RCC 7860 (cell line): Measurements from ENCODE around the gene ARF1.

ENCODE experiments used
- DNase-seq: peaks from one replicate; pipeline ENCODE4 v3.0.0-alpha.2; 2015; ENCODE audit warnings: low spot score
- FAIRE-seq: peaks from 2 replicates; lab custom pipeline; 2012; peaks lifted over from hg19 to GRCh38; lab: Jason Lieb, UNC

The ARF1 gene

DNA sequence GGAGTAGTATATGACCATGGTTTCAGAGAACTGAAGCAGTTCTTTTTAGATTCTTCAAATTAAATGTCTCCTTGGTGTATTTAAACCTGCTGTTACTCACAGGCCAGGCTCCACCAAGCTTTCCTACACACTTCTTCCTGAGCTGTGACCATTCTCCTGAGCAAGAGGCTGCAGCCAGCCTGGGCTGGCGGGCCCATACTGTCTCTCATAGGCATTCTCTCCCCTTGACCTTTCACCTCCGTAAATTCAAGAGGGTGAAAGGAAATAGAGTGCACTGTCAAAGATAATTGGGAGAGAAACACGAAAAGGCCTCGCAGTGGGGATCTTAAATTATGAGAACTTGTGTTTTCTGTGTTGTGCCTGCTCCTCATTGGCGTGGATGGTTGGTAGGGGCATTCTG is 2.3 kb downstream of the ARF1 start:
- FAIRE-seq: no peak
- no peak for DNase-seq

DNA sequence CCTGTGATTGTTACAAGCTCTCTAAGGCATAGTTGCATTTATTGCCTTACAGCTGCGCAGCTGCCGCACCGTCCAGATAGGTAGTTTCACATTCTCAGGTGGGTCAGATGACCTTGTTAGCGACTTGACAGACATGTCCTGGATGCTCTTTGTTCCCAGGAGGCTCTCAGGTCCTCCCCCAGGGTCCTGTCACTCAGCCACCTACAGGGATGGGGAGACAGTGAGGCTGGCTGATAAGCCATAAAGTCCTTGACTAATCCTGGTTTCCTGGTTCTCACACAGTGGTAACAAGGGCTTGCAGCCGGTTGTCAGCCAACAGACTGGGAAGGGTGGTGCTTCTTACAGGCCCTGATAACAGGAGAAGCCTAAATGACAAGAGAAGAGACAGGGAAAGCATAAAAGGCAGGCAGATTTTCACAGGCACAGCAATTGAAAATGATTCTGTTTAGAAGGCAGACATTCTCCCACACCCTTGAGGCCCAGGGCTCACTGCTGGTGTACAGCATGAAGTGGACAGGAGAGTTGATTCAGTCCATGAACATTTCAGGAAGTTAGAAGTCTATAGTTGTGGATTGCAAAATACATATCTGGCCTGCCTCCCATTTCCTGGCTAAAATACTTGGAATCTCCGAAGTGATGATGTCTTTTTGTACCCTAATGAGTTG is 2.9 kb downstream of the ARF1 start:
- FAIRE-seq: no peak
- peak; percentile 54 for DNase-seq

DNA sequence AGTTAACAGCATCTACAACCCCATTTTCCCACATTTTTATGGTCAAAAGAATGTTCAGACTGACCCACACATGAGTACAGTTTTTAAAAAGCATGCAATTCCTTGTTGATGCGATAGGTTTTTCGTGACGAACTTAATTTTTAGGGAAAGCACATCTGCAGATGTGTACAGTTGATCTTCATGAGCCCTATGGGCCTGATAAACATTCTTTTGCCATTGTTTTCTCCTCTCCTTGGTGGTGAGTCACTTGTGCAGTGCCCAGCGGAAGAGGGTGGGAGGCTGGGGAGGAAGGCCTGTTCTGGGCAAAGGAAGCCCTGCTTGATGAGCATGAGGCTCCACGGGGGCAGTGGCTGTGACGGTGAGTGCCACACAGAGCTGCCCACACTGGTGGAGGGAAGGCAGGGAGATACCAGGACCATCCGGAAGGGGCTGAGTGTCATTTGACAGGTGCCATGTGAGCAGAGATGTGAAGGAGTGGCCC is 5.3 kb downstream of the ARF1 start:
- peak; percentile 78 for DNase-seq
- peak; percentile 80 for FAIRE-seq

DNA sequence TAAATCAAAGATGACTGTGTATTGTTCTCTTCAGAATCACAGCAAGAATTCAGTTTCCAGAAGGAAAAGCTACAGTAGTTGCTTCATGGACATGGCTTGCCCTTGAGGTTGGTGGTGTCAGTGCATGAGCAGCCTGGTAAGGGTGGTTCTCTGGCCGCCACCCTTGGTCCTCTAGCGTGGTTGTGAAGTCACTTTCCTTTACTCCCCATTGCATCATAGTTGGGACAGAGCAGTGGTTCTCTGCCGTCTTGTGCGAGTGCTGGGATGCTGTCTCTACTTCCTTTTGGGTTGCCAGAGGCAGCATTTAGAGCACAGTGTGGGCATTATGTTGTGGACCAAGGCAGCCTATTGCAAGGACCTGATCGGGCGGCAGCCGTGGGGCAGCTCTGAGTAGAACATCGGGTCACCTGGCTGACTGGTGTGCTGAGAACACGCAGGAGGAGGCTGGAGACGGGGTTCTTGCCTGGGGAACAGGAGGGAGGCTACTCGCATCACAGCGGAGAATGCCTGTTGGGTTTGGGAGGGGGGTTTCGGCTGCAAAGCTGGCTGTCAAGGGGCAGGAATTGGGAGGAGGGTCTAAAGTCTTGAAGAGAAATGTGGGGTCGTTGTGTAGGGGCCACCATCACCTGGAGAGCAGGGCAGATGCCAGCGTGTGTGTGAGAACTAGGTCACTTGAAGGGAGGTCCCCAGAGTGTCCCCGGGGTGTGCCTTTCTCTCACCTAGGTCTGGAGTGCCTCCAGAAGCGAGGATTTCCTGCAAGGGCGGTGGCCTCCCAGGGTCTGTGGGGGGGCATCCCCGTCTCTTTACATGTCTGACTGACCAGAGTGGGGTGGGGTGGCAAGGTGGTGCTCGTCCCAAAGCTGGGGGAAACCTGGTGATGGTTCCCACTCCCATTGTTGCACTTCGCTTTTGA is 6.3 kb downstream of the ARF1 start:
- FAIRE-seq: no peak
- no peak for DNase-seq

DNA sequence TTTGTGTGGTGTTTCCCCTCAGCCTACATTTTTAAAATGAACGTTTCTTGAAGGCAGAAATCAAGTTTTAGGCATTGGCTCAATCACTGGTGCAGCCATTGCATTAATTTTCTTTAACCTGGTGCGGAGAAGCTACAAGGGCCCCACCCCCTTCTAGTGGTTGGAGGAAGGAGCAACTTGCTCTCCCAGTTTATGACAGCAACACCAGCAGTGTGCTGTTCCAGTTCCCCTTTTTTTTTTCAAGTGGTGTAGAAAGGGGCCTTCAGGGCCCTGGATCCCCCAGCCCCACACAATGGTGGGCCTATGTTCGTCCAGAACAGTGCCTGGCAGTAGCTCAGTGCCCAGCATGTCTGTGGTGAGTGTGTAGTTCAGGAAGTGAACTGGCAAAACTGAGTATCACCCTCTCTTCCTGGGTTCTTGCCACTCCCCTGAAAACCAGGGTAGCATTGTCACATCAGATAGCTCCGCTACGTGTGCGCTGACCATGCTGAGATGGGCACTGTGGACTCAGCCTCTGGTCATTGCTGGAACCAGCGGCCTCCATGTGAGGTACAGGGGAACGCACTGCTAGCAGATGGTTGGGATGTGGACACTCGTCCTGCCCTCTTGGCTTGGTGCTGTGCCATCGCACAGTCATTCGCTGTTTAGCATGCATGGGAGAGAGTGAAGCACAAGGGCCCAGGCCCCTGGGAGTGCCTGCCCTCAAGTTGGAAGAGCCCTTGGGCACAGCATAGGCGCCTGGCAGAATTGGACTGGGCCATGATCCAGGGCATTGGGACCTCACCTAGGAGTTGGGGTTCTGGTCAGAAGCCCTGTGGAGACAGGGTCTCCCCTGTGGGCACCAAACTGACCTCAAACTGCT is 7.2 kb downstream of the ARF1 start:
- no peak for FAIRE-seq
- no peak for DNase-seq

DNA sequence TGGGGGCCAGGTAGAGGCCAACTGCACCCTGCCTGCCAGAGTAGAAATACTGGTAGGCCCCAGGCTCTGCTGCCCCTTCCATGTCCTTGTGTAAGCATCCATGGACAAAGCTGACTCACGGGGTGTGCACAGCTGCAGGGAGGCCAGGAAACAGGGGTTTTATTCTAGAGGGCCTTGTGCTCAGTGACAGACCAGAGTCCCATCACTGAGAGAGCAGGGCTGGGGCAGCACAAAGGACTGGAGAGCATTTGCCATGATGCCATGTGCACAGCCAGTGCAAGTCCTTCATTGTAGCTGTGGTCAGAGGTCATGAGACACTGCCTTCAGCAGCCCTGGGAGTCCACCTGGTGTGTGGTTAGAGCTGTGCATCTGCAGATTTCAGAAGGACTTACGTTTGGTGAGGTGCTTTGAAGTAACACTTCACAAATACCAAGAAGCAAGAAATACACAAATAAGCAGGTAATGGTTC is 8.1 kb downstream of the ARF1 start:
- DNase-seq (no peak), FAIRE-seq (no peak)

DNA sequence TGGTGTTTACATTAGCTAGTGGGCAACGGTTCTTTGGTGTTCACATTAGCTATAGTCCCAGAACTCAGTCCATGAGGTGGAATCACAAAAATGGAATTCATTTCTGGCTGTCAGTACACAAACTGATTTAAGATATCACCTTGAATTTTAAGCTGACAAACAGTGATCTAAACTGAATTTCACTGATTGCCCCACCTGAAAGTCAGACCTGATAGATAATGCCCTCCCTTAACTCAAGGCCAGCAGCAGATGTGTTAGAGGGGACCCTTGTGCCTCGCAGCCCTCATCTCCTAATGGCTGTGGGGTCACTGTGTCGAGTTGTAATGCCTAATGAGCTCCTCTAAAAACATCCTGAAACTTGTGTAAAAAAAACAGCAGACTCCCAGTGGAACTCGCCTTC is 8.6 kb downstream of the ARF1 start:
- DNase-seq (no peak), FAIRE-seq (no peak)

DNA sequence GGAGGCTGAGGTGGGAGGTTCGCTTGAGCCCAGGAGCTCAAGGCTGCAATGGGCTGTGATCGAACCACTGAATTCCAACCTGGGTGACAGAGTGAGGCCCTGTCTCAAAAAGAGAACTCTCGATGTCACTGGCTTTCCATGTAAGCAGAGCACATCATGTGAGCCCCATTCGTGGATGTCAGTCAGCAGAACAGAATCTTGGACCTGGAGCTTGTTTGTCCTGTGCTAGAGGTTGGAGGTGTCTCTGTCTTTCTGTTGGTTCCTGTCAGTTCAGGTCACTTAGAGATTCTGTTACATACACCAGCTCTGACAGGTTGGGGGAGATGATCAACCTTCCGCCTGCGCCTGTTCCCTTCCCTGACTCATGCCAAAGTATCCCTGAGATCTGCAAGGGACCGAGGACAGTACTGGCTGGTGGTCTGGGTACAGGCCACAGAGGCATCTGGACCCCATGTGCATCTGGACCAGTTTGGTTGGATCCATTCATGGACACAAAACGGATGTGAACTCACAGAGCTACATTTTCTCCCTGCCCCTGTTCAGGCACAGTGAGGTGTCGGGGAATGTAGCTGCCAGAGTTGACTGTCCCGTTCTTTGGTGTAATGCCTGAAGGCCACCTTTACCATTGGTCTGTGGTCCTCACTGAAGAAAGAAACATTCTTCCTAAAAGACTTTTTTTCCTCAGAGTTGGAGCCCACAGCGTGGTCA is 10.0 kb downstream of the ARF1 start:
- FAIRE-seq (no peak), DNase-seq (no peak)

DNA sequence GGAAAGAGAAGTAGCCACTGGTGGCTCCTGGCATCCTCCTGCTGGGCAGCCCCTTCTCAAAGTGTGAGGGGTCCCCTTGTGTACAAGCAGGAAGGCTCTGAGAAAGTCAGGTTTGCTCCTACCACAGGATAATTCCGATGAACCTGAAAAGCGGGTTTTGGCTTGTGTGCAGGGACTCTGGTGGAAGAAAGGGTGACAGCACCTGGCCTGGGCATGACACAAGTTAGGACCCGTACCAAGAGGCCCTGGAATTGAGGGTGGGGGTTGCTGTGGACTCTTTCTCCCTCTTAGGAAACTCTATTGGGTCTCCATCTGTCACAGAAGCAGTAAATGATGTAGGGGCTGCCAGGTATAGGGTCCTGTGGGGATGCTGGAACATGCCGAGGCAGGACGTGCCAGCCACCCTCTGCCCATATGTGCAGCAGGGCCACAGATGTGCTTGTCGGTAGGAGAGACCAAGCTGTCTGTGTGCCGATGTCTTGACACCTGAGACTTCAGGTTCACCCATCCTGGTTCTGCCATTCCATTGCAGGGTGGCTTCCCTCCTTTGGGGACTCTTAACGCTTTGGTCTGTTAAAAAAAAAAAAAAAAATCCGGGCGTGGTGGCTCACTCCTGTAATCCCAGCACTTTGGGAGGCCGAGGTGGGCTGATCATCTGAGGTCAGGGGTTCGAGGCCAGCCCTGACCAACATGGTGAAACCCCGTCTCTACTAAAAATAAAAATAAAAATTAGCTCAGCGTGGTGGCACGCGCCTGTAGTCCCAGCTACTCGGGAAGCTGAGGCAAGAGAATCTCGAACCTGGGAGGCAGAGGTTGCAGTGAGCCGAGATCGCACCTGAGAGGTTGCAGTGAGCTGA is 10.8 kb downstream of the ARF1 start:
- FAIRE-seq (no peak), DNase-seq (no peak)

DNA sequence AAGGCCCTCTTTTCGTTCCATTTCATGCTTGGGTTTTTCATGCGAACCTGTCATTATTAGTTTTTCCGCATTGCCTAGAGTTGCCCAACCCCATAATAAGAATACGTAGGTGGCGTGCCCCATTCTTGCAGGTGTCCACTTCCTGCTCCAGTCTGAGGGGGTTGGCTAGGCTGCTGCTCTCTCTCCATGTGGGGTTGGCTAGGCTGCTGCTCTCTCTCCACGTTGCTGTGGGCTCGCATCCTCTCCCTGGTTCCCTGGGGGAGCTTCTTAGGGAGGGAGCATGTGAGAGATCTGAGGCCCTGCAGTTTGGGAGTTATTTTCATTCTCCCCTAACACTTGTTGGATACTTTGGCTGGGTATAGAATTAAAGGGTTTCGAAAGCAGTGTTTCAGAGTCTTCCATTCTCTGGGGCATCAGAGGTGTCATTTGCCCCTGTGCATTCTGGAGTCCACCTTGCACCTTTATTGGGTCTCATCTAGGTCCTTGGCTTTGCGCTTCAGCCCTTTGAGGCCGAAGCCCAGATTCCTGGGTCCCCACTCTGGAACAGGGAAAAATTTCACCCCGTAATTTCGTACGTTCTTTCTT is 12.0 kb downstream of the ARF1 start:
- DNase-seq: no peak
- no peak for FAIRE-seq

DNA sequence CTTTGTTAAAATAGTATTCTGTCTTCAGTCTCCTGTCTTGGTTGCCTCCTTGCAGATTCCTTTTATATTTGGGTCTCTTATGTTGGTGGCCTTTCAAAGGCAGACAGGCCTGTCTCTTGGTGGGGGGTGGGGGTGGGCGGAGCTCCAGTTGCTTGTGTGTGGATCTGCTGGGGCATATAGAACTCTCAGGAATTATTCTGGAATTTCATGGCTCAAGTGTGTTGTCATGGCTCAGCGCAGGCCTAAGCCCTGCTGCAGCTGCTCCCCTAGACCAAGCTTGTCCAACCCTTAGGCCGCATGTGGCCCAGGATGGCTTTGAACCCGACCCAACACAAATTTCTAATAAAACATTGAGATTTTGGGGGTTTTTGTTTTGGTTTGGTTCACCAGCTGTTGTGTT is 12.7 kb downstream of the ARF1 start:
- DNase-seq (no peak), FAIRE-seq (no peak)

DNA sequence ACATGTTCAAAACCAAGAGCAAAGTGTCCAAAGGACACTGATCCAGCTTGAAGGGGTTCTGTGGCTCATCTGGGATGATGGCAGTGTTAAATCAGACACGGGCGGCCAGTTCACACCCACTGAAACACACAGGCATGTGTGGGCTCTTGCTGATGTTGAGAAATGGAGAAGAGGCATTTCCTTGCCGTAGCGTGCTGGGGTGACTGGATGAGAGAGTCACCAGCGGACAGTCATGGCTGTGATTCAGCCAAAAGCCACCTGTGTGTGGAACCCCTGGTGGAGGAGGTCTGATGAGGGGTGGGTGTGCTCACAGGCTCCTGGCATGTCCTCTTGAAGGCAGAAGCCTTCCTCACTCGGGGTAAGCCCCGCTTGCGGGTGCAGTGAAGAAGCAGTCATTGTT is 13.4 kb downstream of the ARF1 start:
- DNase-seq (no peak), FAIRE-seq (no peak)

DNA sequence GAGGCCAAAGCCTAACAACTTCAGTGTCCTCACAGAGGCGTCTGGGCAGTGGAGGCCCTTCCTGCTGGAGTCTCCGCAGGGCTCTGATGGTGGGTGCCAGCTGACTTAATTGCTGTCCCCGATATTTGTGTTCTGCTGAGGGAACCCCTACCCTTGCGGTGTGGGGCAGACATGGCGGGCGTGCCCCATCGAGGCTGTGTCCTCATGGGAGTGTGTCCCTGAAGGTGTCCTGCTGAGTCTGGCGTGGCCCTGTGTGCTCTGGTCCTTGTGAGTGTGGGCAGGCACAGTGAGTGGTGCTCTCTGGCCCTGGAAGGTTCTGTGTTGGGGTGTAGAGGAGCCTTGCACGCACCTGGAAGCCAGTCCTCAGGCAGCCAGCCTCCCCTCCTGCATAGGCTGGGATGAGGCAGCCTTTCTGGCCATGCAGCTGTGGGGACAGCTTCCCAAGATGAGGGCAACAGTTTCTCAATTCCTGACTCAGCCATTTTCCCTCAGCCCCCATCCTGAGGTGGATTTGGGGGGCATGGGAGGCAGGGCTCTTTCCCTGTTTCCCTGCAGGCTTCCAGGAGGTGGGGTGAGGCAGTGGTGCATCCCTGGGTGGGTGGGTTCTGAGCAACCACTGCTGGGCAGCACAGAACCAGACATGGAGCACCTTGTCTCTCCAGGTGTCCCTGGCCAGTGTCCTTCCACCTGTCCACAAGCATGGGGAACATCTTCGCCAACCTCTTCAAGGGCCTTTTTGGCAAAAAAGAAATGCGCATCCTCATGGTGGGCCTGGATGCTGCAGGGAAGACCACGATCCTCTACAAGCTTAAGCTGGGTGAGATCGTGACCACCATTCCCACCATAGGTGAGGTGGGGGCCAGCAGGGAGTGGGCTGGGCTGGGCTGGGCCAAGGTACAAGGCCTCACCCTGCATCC is 14.2 kb downstream of the ARF1 start:
- FAIRE-seq: no peak
- no peak for DNase-seq

DNA sequence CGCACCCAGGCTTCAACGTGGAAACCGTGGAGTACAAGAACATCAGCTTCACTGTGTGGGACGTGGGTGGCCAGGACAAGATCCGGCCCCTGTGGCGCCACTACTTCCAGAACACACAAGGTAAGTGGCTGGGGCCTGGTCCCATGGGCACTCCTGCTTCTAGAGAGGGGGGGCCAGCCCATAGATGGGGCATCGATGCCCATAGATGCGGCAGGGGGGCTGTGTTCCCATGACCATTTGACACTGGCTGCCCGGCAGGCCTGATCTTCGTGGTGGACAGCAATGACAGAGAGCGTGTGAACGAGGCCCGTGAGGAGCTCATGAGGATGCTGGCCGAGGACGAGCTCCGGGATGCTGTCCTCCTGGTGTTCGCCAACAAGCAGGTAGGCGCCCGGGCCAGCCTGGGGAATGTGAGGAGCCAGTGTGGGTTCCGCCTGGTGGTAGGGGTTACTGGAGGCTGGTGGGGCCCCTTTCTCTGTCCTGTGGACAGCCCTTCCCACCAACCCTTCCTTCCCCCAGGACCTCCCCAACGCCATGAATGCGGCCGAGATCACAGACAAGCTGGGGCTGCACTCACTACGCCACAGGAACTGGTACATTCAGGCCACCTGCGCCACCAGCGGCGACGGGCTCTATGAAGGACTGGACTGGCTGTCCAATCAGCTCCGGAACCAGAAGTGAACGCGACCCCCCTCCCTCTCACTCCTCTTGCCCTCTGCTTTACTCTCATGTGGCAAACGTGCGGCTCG is 15.0 kb downstream of the ARF1 start:
- FAIRE-seq (no peak), DNase-seq (no peak)

DNA sequence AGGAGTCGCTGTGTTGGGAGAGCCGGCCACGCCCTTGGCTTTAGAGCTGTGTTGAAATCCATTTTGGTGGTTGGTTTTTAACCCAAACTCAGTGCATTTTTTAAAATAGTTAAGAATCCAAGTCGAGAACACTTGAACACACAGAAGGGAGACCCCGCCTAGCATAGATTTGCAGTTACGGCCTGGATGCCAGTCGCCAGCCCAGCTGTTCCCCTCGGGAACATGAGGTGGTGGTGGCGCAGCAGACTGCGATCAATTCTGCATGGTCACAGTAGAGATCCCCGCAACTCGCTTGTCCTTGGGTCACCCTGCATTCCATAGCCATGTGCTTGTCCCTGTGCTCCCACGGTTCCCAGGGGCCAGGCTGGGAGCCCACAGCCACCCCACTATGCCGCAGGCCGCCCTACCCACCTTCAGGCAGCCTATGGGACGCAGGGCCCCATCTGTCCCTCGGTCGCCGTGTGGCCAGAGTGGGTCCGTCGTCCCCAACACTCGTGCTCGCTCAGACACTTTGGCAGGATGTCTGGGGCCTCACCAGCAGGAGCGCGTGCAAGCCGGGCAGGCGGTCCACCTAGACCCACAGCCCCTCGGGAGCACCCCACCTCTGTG is 15.9 kb downstream of the ARF1 start:
- DNase-seq (no peak), FAIRE-seq (no peak)

DNA sequence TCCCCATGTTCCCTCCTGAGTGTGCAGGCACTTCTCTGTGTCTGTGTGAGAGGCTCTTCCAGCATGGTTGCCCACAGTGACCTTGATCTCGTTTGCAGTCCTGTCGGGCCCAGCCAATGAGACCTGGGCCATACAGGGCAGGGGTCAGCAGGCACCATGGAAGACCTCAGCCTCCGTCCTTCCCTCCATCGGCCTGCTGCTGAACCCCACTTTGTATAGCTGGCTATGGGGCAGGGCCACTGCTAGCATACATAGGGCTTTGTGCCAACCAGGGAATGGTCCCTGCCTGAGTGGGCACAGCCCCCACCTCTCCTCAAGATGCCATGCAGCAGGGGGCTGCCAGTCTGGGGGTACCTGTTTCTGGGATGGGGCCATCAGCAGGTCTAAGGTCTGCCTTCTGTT is 16.8 kb downstream of the ARF1 start:
- DNase-seq: no peak

More for the DNA sequence above, 16.8 kb downstream of the ARF1 start:
- no peak for FAIRE-seq
